IMR-90 (cell line): ENCODE measurements around the gene AKIRIN2. TPM values are rescaled to one million over a fixed set of nuclear protein-coding genes. Genes with fewer than 3 reads are reported as not detected.
A peak's percentile ranks its signal among the peaks of the same experiment; 100 is the strongest.

Experiments
- ATAC-seq: fragments of 200-7000 bp; cut with Tn5 transposase; 2 replicates; pipeline ENCODE4 v1.9.1; 2020; ENCODE audit warnings: low read depth, mild to moderate bottlenecking, moderate library complexity
- BruUV-seq: library from RNA; stranded (reverse); fragments of 400-500 nt; replicated peaks from 2 replicates; lab custom pipeline; 2021; lab: Mats Ljungman, UMichigan
- CTCF ChIA-PET: fragments of 300-600 bp; formaldehyde crosslinking; extraction: SDS; loops from one replicate; lab custom pipeline; 2021; ENCODE audit warnings: antibody characterized with exemption; lab: Yijun Ruan, JAX
- POLR2A ChIA-PET: fragments of 300-600 bp; sonication (Branson Sonifier 250); formaldehyde crosslinking; loops from one replicate; lab custom pipeline; 2022; ENCODE audit warnings: antibody characterized with exemption; ENCODE audit not compliant: unreplicated experiment; lab: Charles Lee
- DNase-seq: peaks from one replicate; pipeline ENCODE4 v3.0.0; 2013
- H2AFZ ChIP-seq: replicated peaks from 2 replicates; pipeline ENCODE3; 2013; ENCODE audit warnings: low read length, mild to moderate bottlenecking; ENCODE audit not compliant: poor library complexity
- H2AK5ac ChIP-seq: 2 replicates; pipeline ENCODE4 v1.6.1; 2013; ENCODE audit warnings: low read depth, low read length, inconsistent platforms
- H2AK9ac ChIP-seq: replicated peaks from 2 replicates; pipeline ENCODE3; 2013; ENCODE audit warnings: mild to moderate bottlenecking, low read depth, low read length, moderate library complexity; ENCODE audit not compliant: poor library complexity
- H2BK120ac ChIP-seq: 2 replicates; pipeline ENCODE4 v1.6.1; 2013; ENCODE audit warnings: low read depth, low read length, inconsistent platforms
- H2BK15ac ChIP-seq: 3 replicates; pipeline ENCODE4 v1.6.1; 2013; ENCODE audit warnings: low read depth, low read length, inconsistent platforms
- H2BK20ac ChIP-seq: 2 replicates; pipeline ENCODE4 v1.6.1; 2013; ENCODE audit warnings: low read depth, mild to moderate bottlenecking, inconsistent platforms, low read length, moderate library complexity
- H2BK5ac ChIP-seq: 2 replicates; pipeline ENCODE4 v1.6.1; 2013; ENCODE audit warnings: mild to moderate bottlenecking, low read depth, low read length, inconsistent platforms; ENCODE audit not compliant: poor library complexity, severe bottlenecking
- H3K14ac ChIP-seq: replicated peaks from 2 replicates; pipeline ENCODE4 v1.6.1; 2013; ENCODE audit warnings: low read depth, low read length, inconsistent platforms
- H3K18ac ChIP-seq: 2 replicates; pipeline ENCODE4 v1.6.1; 2013; ENCODE audit warnings: low read depth, low read length, control low read depth
- H3K23ac ChIP-seq: 2 replicates; pipeline ENCODE4 v1.6.1; 2013; ENCODE audit warnings: low read depth, low read length, inconsistent platforms
- H3K27ac ChIP-seq: 2 replicates; pipeline ENCODE4 v1.5.1; 2013; ENCODE audit warnings: mild to moderate bottlenecking, control low read depth, low read length; ENCODE audit not compliant: insufficient read depth
- H3K27me3 ChIP-seq: 2 replicates; pipeline ENCODE4 v1.6.1; 2013; ENCODE audit warnings: low read length; ENCODE audit not compliant: control insufficient read depth, insufficient read depth
- H3K36me3 ChIP-seq: 2 replicates; pipeline ENCODE4 v1.6.1; 2013; ENCODE audit warnings: low read length, mixed read lengths; ENCODE audit not compliant: control insufficient read depth, insufficient read depth
- H3K4ac ChIP-seq: 2 replicates; pipeline ENCODE4 v1.6.1; 2013; ENCODE audit warnings: low read depth, low read length, inconsistent platforms
- H3K4me1 ChIP-seq: 2 replicates; pipeline ENCODE4 v1.6.1; 2013; ENCODE audit warnings: low read length, mixed read lengths; ENCODE audit not compliant: control insufficient read depth, insufficient read depth
- H3K4me2 ChIP-seq: 2 replicates; pipeline ENCODE4 v1.6.1; 2013; ENCODE audit warnings: low read depth, mild to moderate bottlenecking, control low read depth, low read length, moderate library complexity
- H3K4me3 ChIP-seq: 2 replicates; pipeline ENCODE4 v1.5.1; 2013; ENCODE audit warnings: low read depth, mild to moderate bottlenecking, control low read depth, low read length, moderate library complexity; ENCODE audit not compliant: insufficient read depth
- H3K56ac ChIP-seq: 2 replicates; pipeline ENCODE4 v1.6.1; 2013; ENCODE audit warnings: low read length, inconsistent platforms; ENCODE audit not compliant: insufficient read depth; ENCODE audit errors: extremely low read depth
- H3K79me1 ChIP-seq, 2 experiments: 2 replicates each; pipeline ENCODE4 v1.6.1; 2013; ENCODE audit warnings: low read length in 2 of 2, inconsistent platforms in 1 of 2, low read depth in 1 of 2
- H3K9ac ChIP-seq: 2 replicates; pipeline ENCODE4 v1.6.1; 2013; ENCODE audit warnings: low read depth, low read length, control low read depth
- H3K9me1 ChIP-seq: 2 replicates; pipeline ENCODE4 v1.6.1; 2013; ENCODE audit warnings: low read length, inconsistent platforms; ENCODE audit not compliant: insufficient read depth
- H3K9me3 ChIP-seq: 2 replicates; pipeline ENCODE4 v1.6.1; 2013; ENCODE audit warnings: low read length; ENCODE audit not compliant: control insufficient read depth, insufficient read depth
- H4K20me1 ChIP-seq: 2 replicates; pipeline ENCODE4 v1.6.1; 2013; ENCODE audit warnings: low read length, inconsistent platforms; ENCODE audit not compliant: insufficient read depth
- H4K5ac ChIP-seq: 2 replicates; pipeline ENCODE4 v1.6.1; 2013; ENCODE audit warnings: mild to moderate bottlenecking, low read depth, low read length, control low read depth
- H4K8ac ChIP-seq, 2 experiments: 2 replicates each; pipeline ENCODE4 v1.6.1; 2013; ENCODE audit warnings: low read depth in 2 of 2, low read length in 2 of 2, control low read depth in 1 of 2, inconsistent platforms in 1 of 2
- H4K91ac ChIP-seq: 2 replicates; pipeline ENCODE4 v1.6.1; 2013; ENCODE audit warnings: low read depth, low read length, inconsistent platforms; ENCODE audit not compliant: insufficient read depth
- BHLHE40 ChIP-seq: fragments of 150-350 bp; IDR thresholded peaks from 2 replicates; pipeline ENCODE4 v1.6.1; 2016; ENCODE audit warnings: mild to moderate bottlenecking, low read depth, low read length
- CEBPB ChIP-seq: IDR thresholded peaks from 2 replicates; pipeline ENCODE4 v1.6.1; 2012; ENCODE audit warnings: low read depth, low read length, improper control_type of control experiment
- CHD1 ChIP-seq: IDR thresholded peaks from 2 replicates; pipeline ENCODE4 v1.6.1; 2012; ENCODE audit warnings: low read depth, low read length, improper control_type of control experiment
- FOS ChIP-seq: fragments of 150-350 bp; IDR thresholded peaks from 2 replicates; pipeline ENCODE4 v1.6.1; 2016; ENCODE audit warnings: low read depth, low read length
- MAFK ChIP-seq: IDR thresholded peaks from 2 replicates; pipeline ENCODE4 v1.6.1; 2012; ENCODE audit warnings: low read depth, low read length, improper control_type of control experiment
- MAZ ChIP-seq: IDR thresholded peaks from 2 replicates; pipeline ENCODE4 v1.6.1; 2012; ENCODE audit warnings: low read depth, mild to moderate bottlenecking, low read length, improper control_type of control experiment, moderate library complexity, borderline replicate concordance
- RFX5 ChIP-seq: IDR thresholded peaks from 2 replicates; pipeline ENCODE4 v1.8.0; 2012; ENCODE audit warnings: low read depth, mild to moderate bottlenecking, low read length, moderate library complexity
- SMC3 ChIP-seq: fragments of 150-350 bp; IDR thresholded peaks from 2 replicates; pipeline ENCODE4 v1.6.1; 2016; ENCODE audit warnings: low read depth, mild to moderate bottlenecking, antibody characterized with exemption, low read length, moderate library complexity
- WGBS, 2 experiments: methylation state at CpG; one replicate each; pipeline versions ENCODE4 v1.1.5 to v1.1.7; 2013; ENCODE audit warnings: missing lambda C conversion rate in 2 of 2; ENCODE audit not compliant: insufficient read length in 1 of 2; ENCODE audit errors: extremely low coverage in 2 of 2; 5-methylcytosine and 5-hydroxymethylcytosine counted together
- dilution Hi-C: fragments of 300-500 bp; cut with HindIII; formaldehyde crosslinking; loops from one replicate; pipeline ENCODE4 v1.14.3; 2018; ENCODE audit warnings: low sequenced_read_pairs; ENCODE audit not compliant: unreplicated experiment
- in situ Hi-C: fragments of 300-500 bp; cut with MboI; formaldehyde crosslinking; loops from 3 replicates; pipeline ENCODE4 v1.14.3; 2019; ENCODE audit warnings: low sequenced_read_pairs, inconsistent platforms, mixed read lengths
- intact Hi-C: fragments of 100-400 bp; cut with micrococcal nuclease; formaldehyde crosslinking; loops from 2 replicates; pipeline ENCODE4 v1.10.0; 2022
- polyA plus RNA-seq, 3 experiments: library from polyadenylated mRNA; depleted of rRNA; stranded (reverse); fragments of >200 nt; gene quantifications; 2 replicates each; pipeline ENCODE4 v1.2.3, GENCODE V29; 2012; ENCODE audit warnings: low replicate concordance in 1 of 3
- total RNA-seq: library from RNA; depleted of rRNA; stranded (reverse); fragments of >200 nt; gene quantifications from 2 replicates; pipeline ENCODE4 v1.2.3, GENCODE V29; 2012
- TF ChIP-seq, protein P1 (sequence below): fragments of 150-350 bp; IDR thresholded peaks from 2 replicates; pipeline ENCODE4 v1.6.1; 2016; ENCODE audit warnings: low read depth, mild to moderate bottlenecking, low read length, moderate library complexity, borderline replicate concordance

Gene AKIRIN2
- total and polyA plus RNA-seq, 2 of the 4 experiments (the other 2 are of a cell fraction) = 7.9 to 26.6 TPM

DNA sequence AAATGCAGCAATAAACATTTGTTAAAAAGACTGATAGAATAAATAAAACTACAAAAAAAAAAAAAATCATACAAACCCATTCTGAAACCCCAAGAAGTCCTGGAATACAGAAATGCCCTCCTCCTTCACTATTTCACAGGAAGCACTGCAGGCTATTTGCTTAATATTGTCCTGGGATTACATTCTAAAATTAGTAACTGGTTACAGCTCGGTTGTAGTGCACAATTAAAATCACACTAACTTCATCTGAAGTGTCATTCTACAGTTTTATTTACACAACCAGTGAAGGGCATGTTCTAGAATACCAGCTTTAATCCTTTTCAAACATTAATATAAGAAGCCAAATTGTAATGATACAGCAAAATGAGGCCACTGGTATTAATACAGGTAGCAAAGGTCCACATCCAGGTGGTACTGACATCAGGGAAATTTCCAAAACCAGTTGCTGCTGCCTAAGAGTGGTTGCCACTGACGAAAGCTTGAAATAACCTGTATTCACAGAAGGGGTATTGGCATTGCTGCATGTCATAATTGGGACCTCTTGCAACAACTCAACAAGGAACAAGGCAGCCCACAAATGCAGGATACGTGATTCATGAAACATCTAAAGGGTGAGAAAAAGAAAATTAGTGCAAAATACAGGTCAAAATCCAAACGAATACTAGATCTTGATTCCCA lies 26.9 kb downstream of the AKIRIN2 start:
- Histone ChIP-seq H2AFZ (no peak overlapping the region), H3K9me3 (no peaks in the 10 kb centered on the region), H4K91ac (no peak overlapping the region), H3K4me3 (no peak overlapping the region), H4K20me1 (peaks cover 6% of the 10 kb centered on the region; the same call in 1 of the 2 replicates), H2BK20ac (no peak overlapping the region), H3K56ac (no peak overlapping the region), H2BK120ac (no peak overlapping the region), H4K8ac (no peak overlapping the region), H4K5ac (no peak overlapping the region), H3K14ac (no peak overlapping the region), H3K27me3 (no peaks in the 10 kb centered on the region), H3K79me1 (peaks cover 11 to 39% of the 10 kb centered on the region in 2 experiments), H3K4me1 (peaks cover 2% of the 10 kb centered on the region; the same call in 1 of the 2 replicates), H3K27ac (no peak overlapping the region; the same call in 1 of the 2 replicates), H2AK5ac (no peak overlapping the region), H3K18ac (no peak overlapping the region), H2AK9ac (no peak overlapping the region), H2BK5ac (no peak overlapping the region), H3K36me3 (peaks cover 38% of the 10 kb centered on the region), H3K23ac (no peak overlapping the region), H3K4ac (no peak overlapping the region), H3K4me2 (no peak overlapping the region), H3K9ac (no peak overlapping the region), H3K9me1 (no peaks in the 10 kb centered on the region), H2BK15ac (no peak overlapping the region)
- TSS peak; percentile 80 for BruUV-seq
- CTCF ChIA-PET = interaction anchor here (1.0 kb wide), 1 partner anchor 15 kb away, joined by 3 read pairs; no protein-coding TSS in a partner anchor
- TF ChIP-seq, protein P1, sequence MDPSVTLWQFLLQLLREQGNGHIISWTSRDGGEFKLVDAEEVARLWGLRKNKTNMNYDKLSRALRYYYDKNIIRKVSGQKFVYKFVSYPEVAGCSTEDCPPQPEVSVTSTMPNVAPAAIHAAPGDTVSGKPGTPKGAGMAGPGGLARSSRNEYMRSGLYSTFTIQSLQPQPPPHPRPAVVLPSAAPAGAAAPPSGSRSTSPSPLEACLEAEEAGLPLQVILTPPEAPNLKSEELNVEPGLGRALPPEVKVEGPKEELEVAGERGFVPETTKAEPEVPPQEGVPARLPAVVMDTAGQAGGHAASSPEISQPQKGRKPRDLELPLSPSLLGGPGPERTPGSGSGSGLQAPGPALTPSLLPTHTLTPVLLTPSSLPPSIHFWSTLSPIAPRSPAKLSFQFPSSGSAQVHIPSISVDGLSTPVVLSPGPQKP = no peak
- TF ChIP-seq CHD1 (no peak), SMC3 (no peak), MAZ (no peak), CEBPB (no peak), MAFK (no peak), BHLHE40 (no peak), FOS (no peak), RFX5 (no peak)
- no CpG with 5 or more reads among the region's 4 CpGs for WGBS, 2 experiments
- in situ Hi-C loops = no loop called here
- ATAC-seq (no peak), DNase-seq (no peak)
- intact Hi-C loops = no loop called here
- POLR2A ChIA-PET = no interaction called here
- dilution Hi-C loops = no loop called here
